Retinal pigment epithelial cell (primary cell): ENCODE measurements around the gene GRM1.

Source experiments
- DNase-seq: peaks from one replicate; pipeline ENCODE4 v3.0.0-alpha.2; 2010; ENCODE audit warnings: low read depth
- H3K4me3 ChIP-seq: 2 replicates; pipeline ENCODE4 v1.5.1; 2011; ENCODE audit warnings: mild to moderate bottlenecking, low read length, control low read depth, moderate library complexity
- TF ChIP-seq, protein P1 (sequence below): conservative IDR thresholded peaks from 2 replicates; pipeline ENCODE4 v1.5.1; 2011; ENCODE audit warnings: low read depth, low read length, control low read depth, inconsistent platforms

GRM1 gene

DNA sequence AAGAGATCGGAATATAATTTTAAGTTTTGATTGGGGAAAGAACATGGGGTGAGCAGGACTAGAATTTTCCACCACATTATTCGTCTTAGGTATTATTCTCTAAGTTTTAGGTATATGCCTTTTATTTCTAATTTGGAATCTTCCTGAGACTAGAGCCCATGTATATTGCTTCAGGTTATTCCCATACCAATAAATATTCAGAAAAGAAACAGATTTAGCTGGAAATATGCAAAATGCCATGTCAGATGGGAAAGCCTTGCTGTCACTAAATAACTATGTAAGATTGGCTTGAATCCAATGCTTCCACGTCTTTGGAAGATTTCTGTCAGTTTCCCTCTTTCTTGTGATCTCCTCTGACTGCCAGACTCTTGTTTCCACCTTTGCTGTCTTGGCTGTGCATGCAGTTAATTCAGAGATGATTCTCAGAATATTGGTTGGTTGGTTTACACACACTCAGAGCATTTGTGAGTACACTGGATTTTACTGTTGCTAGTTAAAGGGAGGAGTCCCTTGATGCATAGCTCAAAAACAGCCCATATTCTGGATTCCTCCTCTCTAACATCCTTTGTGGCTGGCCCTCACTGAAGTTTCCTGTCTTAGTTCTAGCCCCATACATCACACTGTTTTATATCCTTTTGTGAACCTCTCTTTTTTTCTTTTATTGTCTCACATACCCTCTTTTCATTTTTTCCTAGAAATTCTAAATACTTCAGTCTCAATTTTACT lies 64.3 kb downstream of the GRM1 start:
- H3K4me3 ChIP-seq: no peak overlapping the region
- TF ChIP-seq, protein P1, sequence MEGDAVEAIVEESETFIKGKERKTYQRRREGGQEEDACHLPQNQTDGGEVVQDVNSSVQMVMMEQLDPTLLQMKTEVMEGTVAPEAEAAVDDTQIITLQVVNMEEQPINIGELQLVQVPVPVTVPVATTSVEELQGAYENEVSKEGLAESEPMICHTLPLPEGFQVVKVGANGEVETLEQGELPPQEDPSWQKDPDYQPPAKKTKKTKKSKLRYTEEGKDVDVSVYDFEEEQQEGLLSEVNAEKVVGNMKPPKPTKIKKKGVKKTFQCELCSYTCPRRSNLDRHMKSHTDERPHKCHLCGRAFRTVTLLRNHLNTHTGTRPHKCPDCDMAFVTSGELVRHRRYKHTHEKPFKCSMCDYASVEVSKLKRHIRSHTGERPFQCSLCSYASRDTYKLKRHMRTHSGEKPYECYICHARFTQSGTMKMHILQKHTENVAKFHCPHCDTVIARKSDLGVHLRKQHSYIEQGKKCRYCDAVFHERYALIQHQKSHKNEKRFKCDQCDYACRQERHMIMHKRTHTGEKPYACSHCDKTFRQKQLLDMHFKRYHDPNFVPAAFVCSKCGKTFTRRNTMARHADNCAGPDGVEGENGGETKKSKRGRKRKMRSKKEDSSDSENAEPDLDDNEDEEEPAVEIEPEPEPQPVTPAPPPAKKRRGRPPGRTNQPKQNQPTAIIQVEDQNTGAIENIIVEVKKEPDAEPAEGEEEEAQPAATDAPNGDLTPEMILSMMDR: no peak
- no peak for DNase-seq

DNA sequence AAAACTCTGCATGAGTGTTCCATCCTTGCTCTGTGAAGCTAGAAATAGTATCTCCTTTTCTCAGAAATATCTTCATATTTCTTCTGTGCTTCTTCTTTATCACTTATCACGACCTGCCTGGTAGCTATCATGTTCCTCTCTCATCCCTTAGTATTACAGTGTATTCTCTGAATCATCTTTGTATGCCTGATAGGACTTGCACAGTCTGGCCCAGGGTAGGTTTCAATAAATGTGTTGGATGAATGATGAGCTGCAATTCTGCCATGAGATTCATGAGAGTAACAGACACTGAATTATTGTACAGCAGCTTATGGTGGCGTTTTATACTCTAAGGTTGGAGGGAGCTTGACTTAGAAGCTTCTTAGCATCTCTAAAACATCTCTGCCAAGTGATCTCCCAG lies 66.6 kb downstream of the GRM1 start:
- H3K4me3 ChIP-seq: no peak overlapping the region
- no peak for DNase-seq
- TF ChIP-seq, protein P1: no peak

DNA sequence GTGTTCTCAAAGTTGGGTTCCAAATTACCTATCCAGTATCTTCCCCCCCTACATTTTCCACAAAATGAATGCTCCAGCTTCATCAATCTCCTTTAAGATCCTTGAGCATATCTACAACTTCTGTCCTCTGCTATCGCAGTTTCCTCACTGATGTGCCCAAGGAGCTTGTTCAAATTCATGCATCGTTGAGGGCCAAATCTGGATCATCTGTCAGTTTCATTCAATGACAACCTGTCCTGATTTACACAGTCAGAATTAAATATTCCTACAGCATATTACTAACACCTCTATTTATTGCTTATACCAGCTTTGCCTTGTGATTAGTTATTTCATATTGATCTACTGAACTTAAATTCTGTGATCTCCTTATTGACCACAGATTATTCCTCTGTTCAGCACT lies 68.7 kb downstream of the GRM1 start:
- DNase-seq: no peak
- TF ChIP-seq, protein P1: no peak
- no peak overlapping the region for H3K4me3 ChIP-seq

DNA sequence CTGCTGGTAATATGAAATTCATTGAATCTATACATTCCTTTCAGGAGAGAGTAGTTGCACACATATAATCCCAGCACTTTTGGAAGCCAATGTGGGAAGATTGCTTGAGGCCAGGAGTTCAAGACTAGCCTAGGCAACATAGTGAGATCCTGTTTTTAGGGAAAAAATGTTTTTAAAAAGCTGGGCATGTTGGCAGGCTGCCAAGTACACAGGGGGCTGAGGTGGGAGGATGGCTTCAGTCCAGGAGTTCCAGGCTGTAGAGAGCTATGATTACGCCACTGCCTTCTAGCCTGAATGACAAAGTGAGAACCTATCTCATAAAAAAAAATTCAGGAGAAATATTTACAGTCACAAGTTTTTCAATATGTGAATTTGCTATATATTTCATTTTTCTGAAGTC lies 71.9 kb downstream of the GRM1 start:
- TF ChIP-seq, protein P1: no peak
- no peak for DNase-seq

DNA sequence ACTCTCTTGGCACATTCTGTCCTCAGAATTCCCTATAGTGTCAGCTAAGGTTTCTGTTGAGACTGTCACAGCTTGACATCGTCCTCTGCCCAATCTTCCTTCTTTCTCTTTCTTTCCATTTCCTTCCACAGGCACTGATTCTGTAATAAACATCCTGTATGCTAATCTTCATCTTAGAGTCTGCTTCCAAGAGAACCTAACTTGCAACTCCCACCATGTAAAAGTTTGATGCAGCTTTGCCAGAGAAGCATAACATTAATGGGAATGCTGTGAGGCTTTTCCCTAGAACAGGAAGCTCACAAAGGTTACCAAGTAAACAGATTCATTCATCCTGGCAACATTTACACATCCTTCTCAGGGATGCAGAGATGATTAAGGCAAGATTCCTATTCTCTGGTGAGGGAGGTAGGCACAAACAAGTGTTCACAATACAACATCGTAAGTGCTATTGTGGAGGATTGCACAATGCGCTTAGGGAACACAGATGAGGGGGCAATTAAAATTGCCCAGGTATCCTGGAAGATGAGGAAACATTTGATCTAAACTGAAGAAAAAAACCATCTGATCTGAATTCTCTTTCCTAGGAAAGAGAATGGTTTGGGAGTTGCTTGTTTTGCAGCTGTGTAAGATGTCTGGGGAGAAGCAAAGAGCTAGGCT lies 74.7 kb downstream of the GRM1 start:
- TF ChIP-seq, protein P1: no peak
- DNase-seq: no peak
- H3K4me3 ChIP-seq: no peak overlapping the region

More for the DNA sequence above, 71.9 kb downstream of the GRM1 start:
- no peak overlapping the region for H3K4me3 ChIP-seq

DNA sequence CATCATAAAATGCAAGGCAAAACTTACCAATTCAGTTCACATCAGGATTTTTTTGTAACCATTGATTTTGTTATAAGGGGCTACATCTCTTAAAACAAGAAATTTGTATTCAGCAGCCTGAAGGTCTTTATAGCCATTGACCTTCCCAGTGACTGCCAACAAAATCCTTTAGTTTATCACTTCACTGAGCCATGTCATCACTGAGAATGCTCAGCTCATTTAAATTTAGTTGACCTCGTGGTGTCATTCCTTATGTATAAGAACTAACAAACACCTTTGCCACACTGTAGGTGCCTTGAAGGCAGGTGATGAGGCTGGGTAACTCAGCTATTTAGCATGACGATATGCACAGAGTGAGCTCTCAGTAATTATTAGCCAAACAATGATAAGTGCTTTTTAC lies 77.7 kb downstream of the GRM1 start:
- TF ChIP-seq, protein P1: no peak
- no peak for DNase-seq

DNA sequence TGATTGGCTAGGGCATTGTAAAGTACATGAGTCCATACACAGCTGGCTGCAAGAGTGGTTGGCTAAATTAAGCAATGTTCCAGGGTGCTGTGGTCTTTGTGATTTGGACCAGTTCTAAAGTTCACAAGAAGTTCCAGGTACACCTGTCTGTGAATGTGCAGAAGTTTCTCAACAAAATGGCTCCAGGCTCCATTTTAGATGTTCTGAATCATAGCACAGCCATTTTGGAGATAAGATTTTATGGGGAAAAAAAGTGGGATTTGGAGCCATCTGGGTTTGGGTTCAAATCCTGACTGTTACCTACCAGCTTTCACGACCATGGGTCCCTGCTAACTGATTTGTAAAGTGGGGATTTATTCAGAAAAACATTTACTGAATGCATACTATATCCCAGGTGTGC lies 82.1 kb downstream of the GRM1 start:
- H3K4me3 ChIP-seq: no peak overlapping the region
- no peak for DNase-seq
- TF ChIP-seq, protein P1: no peak

More for the DNA sequence above, 77.7 kb downstream of the GRM1 start:
- no peak overlapping the region for H3K4me3 ChIP-seq
